ENCODE data around the gene ROCK2.

- no peak for TF ChIP-seq POLR2A (IDR thresholded peaks at IDR 0.05)
- no peak for TF ChIP-seq CTCF (IDR thresholded peaks at IDR 0.05 in 4 of 5, conservative IDR thresholded peaks at IDR 0.05 in 1 of 5)
Observed at GRCh38 chr2:11292464-11293255, 51.8 kb downstream of the ROCK2 start.
